DMS153 treated with DMSO at 0.1 percent for 48 hours (cell line): ENCODE data around the gene C1orf167.

Experiments used
- DNase-seq: peaks from one replicate; lab custom pipeline; 2025; ENCODE audit not compliant: unreplicated experiment; lab: John Stamatoyannopoulos, UW

Gene C1orf167

DNA sequence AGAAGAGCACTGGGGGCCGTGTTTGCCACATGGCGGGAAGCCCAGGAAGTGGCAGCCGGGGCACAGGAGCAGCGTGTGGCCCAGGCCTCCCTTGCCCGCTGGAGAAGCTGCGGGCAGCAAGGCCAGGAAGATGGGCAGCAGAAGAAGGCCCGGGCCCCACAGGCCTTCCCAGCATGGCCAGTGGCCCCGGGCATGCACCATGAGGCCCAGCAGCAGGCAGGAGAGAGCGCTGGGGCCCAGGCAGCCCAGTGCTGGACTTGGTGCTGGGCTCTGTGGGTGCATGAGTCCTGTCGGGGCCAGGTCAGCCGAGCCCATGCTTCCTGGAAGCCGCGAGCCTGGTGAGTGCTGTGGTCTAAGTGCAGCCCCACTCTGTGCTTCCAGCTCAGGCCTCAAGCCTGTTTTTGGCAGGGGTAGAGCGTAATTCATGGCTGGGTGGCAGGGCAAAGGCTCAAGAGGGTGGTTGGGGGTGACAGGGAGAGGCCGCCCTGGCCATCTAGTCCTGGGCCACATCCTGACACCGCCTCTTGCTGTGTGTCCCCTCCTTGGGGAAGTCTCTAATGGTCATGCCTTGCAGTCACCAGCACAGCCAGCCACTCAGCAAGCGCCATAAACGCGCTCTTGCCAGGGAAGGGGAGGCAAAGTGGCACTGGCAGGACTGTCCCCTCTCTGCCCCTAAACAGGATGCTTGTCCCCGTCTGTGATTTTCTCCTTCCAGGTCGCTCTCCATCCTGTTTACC is 22.4 kb downstream of the C1orf167 start:
- no peak for DNase-seq

DNA sequence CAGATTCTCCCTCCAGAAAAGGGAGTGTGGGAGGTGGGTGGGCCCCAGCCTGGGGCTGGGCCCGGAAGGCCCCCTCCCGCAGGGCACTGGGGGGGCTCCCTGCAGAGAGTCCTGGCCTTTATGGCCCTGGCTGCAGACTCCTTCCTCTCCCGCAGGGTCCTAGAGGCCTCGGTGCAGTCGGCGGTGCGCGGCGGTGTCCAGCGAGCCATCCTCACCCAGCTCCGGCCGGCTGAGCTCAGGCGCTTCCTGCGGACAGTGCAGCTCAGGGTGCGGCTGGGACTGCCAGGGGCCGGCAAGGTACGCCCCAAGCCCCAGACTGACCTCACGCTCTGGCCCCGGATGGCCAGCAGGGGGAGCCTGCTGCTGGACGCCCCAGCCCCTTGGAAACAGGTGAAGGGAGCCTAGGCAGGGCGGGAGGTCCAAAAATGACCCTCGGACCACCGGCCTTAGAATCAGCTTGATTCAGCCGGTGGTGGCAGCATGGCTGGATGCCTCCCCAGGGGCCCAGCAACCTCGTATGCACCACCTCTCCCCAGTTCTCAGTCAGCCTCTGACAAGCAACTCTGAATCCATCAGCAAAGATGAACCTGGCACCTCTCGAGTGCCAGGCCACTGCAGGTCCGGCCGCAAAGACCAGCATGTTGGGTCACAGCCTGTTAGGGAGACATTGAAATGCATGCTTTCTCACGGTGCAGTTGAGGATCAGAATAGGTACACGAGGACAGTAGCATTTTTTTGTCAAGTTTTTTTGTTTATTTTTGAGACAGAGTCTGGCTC is 23.2 kb downstream of the C1orf167 start:
- DNase-seq = peak; percentile 17

DNA sequence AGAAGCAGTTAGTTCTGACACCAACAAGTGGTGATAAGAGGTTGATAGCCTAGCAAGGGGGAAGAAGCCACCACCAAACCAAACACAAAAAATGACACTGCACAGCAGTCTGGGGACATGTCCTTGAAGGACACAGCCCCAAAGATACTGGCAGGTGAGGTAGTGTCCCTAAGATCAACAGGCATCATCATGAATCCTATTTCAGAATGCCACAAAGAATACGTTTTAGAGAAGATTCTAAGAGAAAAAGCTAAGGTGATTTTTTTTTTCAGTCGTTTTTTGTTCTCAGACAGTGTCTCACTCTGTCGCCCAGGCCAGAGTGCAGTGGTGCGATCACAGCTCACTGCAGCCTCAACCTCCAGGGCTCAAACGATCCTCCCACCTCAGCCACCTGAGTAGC is 24.2 kb downstream of the C1orf167 start:
- DNase-seq = no peak

DNA sequence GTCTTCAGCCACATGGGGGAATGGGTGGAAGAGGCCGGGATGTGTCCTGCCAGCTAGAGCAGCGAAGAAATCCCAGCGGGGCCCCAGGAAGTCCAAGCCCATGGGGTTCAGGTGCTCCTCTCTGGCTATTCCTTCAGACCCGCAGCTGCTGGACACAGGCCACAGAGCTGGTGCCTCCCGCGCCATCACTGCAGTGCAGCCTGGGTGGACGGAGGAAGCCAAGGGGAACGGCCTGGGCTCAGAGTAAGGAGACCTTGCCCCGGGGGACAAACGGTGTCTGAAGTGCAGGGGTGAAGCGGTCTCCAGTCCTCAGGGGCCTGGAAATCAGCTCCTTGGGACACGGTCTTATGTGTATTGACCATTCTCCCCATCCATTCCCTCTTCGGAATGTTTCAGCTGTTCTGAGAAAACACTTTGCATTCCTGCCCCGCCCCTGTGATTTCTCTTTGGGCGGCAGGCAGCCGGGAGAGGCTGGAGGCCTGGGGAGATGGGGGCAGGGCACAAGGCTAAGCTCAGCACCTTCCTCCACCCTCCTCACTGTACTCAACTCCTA is 25.3 kb downstream of the C1orf167 start:
- no peak for DNase-seq

DNA sequence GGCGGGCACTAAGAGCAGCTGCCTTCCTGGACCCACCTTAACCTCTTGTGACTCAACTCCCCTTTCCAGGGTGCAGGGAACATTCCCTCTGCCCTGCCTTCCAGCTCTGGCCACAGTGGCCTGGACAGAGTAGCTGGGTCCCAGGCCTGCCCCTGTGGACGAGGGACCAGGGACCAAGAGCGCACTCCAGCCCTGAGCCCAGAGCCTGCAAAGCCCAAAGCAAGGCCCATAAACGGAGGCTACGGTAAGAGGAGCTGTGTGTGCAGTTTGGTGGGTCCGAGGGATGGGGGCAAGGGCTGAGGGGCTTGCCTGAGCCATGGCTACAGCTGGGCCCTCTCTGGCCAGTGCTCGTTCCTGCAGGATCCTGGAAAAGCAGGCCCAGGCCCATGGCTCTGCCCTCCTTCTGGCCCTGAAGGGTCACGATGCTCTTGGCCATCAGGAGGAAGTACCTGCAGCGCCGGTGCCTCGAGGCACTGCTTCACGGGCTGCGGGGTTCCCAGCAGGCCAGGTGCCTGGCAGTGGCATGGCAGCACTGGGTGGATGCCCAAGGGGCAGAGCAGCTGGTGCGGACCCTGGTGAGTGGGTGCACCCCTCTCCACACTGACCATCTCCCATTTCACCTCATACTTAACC is 25.9 kb downstream of the C1orf167 start:
- no peak for DNase-seq

DNA sequence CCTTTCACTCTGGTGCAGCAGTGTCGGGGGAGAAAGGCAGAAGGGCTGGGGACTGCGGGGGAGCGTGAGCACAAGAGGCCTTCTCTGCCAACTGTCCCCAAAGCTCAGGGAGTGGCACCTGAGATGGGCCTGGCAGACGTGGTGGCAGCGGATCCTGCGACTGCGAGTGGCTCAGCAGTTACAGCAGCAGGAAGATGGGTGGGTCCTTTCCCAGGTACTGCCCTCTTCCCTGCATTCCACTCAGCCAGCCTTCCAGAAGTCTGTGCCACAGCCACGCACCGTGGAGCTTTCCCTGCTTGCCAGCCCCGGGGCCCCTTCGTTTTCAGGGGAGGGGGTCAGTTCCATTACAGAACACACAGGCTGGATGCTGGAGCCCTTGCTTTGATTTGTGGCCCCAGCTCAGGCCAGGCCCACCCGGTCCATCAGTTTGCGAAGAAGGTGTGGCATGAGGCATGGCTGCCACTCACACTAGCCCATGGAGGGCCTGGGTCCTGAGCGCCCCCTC is 26.6 kb downstream of the C1orf167 start:
- DNase-seq = no peak

DNA sequence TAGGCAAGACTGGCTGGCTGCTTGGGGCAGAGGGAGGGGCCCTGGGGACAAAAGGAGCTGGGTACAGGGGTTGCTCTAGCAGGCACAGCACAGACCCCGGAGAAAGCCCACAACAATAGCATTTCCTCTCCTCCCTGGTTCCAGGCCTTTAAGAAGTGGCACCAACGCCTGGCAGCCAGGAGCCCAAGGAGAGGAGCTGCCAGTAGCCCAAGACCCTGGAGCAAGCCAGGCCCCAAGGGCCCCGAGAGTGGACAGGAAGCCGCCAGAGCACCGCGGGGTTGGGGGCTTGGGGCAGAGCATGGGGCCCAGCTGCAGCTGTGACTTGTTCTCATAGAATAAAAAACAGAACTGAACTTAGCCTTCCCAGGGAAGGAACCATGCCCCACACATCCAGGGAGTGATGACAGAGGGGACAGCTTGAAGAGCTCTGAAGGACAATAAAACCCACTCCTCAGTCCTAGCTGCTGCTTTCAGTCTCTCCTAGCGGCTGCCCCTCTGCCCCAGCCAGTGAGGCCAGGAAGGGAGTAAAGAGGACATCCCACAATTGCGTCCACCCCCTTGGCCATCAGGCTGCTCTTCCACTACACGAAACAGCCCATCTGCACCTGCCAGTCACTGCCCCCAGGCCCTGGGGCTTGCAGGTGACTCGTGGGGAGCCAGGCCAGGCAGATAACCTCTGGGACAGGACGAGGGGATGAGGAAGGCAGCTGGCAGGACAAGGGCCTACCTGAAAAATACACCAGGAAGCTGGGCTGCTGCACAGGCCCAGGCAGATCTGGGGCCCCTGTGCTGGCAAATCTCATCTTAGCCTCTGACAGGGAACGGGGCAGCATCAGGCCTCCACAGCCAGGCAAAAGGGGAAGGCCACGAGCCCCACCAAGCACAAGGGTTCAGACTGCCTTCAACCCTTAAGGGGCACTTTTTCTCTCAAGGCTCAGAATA is 27.4 kb downstream of the C1orf167 start:
- no peak for DNase-seq

DNA sequence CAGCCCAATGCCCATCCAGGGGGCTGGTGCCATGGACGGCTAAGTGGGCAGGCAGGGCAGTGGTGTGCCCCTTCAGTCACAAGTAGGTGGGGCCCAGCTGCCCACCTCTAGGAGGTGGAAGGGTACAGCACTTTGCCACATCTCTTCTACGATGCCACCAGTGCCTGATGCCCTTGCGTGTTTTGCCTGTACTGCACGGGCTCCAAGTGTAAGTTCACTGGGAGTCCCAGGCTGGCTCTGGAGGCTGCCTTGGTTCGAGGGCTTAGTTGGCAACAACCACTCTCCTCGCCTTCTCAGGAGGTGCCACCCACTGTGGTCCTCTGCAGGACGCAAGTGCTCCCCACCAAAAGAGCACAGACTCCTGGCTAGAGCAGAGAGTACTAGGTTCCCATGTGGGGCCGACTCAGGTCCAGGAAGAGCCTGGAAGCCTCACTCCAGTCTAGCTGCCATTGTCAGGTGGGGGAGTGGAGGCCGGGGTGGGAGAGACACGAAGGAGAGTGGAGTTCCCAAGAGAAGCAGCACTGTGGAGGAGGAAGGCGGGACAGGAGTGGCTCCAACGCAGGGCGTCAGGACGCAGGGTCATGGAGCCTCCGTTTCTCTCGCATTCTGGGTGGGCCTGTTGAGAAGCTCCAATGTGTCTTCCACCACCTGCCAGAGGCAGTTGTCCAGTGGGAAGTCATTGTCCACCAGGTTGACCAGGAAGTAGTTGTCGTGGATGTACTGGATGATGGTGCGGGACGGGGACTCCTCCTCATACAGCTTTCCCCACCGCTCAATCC is 28.3 kb downstream of the C1orf167 start:
- DNase-seq = no peak

DNA sequence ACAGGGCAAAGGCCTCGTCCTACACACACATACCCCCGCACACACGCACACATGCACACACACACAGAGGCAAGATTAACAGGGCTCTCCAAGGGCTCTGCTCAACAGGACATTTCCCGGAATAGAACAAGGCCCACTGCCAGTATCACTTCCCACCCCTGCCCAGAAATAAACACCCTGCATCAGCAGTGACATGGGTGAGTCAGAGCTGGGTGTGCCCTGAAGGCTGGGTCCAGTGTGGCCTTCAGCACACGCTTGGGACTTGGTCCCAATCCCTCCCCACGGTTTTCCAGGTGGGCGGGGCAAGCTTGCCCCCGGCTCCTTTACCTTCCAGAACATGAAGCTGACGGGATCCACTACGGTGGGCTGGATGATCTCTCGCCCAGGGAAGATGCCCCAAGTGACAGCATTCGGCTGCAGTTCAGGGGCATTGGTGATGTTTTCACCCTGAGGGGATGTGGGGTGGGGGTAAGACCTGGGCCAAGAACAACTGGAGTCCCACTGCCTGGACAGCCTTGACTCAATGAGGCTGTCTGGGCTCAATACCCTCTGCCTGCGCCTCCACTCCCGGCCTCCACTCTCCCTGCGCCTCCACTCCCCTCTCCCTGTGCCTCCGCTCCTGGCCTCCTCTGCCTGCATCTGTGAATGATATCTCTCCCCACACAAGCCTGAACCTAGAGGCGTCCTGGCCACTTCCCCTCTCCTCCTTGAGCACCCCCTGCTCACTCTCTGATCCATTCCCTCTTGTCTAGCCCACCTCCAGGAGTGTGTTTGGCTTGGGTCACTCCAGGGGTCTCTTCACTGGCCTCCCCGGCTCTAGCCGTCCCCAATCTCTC is 29.1 kb downstream of the C1orf167 start:
- no peak for DNase-seq

DNA sequence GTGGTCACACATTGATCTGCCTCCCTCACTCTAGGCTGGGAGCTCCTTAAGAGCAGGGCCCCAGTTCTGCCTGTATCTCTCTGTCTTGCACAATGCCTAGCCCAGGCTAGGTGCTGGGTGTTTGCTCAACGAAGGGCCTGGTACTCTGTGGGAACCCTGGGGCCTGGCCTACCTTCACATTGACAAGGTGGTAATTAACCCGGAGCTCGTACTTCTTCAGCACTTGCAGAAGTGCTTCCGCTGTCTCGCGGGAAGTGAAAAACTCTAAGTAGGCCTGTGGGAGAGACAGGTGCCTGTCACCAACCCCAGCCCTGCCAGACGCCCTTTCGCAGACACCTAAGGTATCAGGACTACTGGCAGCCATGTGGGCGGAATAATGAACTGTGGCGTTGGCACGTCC is 30.1 kb downstream of the C1orf167 start:
- no peak for DNase-seq

DNA sequence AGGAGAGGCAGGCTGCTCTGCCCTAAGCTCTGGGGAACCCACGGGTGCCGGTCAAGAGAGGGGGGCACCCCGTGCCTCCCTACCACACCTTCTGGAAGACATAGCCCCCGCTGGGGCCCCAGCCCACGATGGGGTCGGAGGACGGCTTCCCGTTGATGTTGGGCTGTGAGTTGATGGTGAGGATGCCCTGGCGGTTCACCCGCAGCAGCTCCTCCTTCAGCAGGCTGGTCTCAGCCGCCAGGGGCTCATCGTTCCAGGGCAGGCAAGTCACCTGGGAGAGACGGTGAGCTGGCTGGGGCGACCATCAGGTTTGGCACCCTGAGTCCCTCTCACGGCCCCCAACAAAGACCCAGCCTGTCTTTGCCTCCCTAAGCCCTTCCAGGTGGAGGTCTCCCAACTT is 31.8 kb downstream of the C1orf167 start:
- no peak for DNase-seq

DNA sequence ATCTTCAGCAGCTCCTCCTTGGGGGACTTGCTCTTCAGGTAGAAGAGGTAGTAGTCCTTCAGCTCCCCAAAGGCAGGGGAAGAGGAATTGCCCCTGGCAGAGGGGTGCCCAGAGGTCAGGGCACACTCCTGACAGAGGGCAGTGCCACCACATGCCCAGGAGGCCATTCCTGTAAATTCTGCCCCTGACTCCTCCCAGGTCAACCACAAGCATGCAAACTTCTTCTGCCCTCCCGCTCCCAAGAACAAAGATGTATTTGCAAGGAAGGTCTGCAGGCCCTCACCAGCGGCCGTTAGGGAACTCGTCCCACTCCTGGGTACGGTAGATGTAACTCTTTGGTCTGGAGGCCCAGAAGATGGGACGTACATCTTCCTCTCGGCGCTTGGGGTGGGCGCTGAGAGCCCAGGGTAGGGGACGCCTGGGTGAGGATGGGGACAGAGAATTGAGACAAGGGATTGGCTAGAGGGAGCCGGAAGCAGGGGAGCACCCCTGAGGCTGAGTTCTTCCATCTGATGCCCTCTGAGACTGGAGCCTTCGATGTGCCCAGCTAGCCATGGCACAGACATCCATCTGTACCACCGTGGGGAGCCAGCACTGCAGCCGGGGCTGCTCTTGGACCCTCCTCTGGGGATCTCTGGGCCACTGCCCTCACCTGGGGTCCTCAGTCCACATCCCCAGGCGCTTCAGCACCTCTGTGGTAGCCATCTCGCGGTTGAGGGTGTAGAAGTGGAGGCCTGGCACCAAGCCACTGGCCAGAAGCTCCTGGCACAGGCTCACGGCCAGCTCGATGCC is 32.6 kb downstream of the C1orf167 start:
- DNase-seq = no peak

DNA sequence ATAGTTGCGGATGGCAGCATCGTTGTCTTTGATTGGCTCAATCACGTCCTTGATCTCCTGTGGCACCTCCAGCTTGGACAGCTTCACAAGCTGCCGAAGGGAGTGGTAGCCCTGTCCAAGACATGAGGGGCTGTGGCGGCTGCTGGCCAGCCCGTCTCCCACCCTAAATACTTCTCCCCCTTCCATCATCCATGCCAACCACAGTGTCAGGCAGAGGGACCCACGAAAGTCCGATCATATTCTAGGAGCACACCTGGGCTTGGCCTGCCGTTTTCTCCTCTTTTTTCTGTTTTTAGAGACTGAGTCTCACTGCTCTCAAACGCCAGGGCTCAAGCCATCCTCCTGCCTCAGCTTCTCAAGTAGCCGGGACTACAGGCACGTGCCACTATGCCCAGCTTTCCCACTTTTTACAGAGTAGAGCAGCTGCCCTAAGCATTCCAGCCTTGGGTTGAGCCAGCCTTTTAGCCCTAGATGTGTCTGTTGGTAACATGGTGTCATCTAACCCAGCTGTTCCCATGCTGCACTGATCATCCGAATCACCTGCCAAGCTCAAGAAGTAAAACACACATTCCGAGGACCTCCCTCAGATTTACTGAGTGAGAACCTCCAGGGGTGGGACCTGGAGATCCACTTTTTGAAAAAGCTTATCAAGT is 33.4 kb downstream of the C1orf167 start:
- no peak for DNase-seq

DNA sequence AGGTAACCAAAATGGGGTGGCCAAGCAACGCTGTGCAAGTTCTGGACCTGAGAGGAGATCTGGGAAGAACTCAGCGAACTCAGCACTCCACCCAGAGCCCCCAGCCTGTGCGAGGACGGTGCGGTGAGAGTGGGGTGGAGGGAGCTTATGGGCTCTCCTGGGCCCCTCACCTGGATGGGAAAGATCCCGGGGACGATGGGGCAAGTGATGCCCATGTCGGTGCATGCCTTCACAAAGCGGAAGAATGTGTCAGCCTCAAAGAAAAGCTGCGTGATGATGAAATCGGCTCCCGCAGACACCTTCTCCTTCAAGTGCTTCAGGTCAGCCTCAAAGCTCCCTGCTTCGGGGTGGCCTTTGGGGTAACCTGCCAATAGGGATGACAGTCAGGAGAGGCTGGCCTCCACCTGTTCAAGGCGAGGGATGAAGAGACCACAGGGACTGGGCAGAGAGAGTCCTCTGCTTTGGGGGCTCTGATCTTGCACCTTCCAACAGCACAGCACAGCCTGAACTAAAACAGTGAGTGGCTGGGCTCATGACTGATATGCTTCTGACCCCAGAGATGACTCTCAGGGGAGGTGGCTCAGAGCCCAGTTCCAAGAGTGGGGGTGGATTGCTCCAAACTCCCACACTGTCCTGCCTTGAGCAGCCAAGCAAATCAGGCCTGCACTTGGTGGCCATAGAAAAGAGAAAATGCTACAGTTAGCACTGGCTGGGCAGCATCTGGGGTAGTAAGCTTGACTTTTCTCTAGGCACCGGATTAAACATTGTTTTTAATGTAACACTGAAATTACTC is 34.2 kb downstream of the C1orf167 start:
- DNase-seq = no peak

DNA sequence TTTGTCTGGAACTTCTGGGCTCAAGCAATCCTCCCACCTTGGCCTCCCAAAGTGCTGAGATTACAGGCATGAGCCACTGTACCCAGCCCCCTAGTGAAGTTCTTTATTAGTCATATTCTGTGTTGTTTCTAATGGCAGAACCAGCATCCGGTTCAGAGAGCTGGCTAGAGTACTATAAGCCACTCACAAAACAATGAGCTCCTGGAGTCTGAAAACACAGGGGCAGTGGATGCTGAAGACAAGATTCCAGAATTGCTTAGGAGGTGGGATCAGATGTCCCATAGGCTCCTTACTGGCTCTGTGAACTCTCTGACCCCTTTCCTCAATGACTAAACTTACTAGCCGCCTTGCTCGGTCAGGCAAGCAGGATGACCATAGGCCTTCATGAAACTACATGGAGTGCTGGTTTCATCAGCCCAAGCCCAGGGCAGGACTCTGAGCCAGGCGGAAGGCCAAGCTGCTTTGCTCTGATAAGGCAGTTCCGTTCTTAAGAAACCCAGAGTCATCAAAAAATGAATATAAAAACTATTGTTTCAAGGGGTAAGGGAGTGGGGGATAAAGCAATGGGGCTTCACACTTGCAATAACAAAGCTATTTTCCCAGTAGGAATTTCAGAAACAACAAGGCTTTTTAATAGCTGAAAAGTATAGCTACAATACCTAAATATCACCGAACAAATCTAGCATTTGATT is 35.7 kb downstream of the C1orf167 start:
- no peak for DNase-seq

DNA sequence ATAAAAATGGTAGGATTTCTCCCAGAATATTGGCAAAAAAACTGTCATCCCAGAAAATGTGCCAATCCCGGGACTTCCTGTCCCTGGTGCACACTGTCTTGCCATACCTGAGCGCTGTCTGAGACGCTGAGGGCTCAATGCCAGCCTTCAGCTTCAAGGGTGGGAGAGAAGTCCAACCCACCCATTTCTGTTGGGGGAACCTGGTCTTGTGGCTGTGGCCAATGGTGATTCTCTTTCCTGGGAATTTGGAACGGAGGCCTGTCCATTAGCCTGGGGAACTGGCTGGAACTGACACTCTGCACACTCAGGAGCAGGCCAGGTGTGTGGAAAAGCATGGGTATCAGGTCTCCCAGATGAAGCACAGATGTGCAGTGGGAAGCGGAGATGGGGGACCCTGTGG is 37.1 kb downstream of the C1orf167 start:
- no peak for DNase-seq
